AG09309 (cell line): ENCODE data around the gene MTF2.

ENCODE experiments used
- DNase-seq: peaks from one replicate; pipeline ENCODE4 v3.0.0-alpha.2; 2010; ENCODE audit warnings: low read depth
- H3K4me3 ChIP-seq: 2 replicates; pipeline ENCODE4 v1.5.1; 2011; ENCODE audit warnings: mild to moderate bottlenecking, low read depth, low read length, moderate library complexity; ENCODE audit not compliant: control insufficient read depth
- TF ChIP-seq, protein P1 (sequence below): IDR thresholded peaks from 2 replicates; pipeline ENCODE4 v1.5.1; 2011; ENCODE audit warnings: mild to moderate bottlenecking, low read depth, low read length, inconsistent platforms; ENCODE audit not compliant: insufficient read depth, control insufficient read depth; ENCODE audit errors: missing control alignments

MTF2 gene

DNA sequence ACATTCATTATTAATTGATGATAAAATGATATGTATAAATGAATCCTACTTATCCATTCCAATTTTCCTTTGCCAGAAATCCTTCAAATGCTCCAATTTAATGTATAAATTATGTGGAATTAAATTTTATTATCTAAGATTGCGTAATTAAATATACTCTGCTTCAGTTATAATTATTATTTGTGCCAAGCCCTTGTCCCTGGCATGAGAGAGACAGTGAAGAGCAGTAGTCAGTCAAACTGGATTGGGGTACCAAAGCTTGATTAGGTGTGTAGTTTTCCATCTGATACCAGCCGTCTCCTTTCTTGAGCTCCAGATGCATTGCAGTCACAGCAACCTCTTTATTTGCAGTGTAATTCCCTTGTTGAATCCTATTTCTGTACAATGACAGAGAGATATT, 22.4 kb upstream of the MTF2 start:
- TF ChIP-seq, protein P1, sequence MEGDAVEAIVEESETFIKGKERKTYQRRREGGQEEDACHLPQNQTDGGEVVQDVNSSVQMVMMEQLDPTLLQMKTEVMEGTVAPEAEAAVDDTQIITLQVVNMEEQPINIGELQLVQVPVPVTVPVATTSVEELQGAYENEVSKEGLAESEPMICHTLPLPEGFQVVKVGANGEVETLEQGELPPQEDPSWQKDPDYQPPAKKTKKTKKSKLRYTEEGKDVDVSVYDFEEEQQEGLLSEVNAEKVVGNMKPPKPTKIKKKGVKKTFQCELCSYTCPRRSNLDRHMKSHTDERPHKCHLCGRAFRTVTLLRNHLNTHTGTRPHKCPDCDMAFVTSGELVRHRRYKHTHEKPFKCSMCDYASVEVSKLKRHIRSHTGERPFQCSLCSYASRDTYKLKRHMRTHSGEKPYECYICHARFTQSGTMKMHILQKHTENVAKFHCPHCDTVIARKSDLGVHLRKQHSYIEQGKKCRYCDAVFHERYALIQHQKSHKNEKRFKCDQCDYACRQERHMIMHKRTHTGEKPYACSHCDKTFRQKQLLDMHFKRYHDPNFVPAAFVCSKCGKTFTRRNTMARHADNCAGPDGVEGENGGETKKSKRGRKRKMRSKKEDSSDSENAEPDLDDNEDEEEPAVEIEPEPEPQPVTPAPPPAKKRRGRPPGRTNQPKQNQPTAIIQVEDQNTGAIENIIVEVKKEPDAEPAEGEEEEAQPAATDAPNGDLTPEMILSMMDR = no peak
- no peak overlapping the region for H3K4me3 ChIP-seq
- DNase-seq = no peak

DNA sequence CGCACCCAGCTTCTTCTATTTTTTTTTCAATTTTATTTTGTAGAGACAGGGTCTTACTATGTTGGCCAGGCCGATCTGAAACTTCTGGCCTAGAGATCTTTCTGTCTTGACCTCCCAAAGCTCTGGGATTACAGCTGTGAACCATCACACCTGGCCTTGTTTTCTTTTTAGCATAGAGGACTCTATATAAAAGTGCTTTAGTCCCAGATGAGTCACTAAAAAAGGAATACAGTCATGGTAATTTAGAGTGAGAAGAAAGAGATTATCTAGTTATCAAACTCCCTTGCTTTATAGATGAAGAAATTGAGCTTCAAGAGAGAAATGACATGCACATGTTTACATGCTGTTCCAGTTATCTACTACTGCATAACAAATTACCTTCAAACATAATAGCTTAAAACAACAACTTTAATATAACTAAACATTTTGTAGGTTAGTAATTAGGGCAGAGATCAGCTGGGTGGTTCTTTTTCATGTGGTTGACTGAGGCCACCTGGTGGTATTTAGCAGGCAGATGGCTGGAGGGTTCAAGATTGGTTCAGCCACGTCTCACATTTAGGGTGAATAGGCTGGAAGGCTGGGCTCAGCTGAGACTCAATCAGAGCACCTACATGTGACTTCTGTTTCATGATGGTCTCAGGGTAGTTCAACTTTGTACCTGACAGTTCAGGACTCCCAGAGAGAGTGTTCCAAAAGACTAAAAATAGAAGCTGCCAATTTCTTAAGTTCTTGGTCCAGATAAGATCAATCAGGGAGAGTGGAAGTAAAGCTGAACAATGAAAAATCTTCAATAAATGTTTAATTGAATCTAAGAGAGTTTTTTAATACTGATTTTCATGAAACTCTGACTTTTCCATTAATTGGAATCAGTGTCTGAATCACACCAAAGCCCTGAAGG, 16.9 kb upstream of the MTF2 start:
- H3K4me3 ChIP-seq = no peak overlapping the region
- no peak for DNase-seq
- TF ChIP-seq, protein P1 = peak; percentile 49

DNA sequence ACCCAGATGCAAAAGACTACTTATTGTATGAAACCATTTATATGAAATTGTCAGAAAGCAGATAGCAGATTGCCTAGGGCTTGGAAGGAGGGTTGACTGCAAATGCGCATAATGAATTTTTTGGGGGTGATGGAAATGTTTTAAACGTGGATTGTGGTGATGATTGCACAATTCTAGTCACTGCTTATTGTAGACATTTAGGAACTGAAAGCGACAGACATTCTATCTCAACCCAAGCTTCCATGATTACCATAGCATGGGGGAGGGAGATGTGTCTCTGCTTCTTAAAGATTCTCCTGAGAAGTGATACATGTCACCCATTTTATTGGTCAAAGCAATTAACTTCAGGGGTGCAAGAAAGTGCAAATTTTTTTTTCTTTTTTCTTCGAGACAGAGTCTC, 2.8 kb upstream of the MTF2 start:
- DNase-seq = no peak
- TF ChIP-seq, protein P1 = no peak
- H3K4me3 ChIP-seq = no peak overlapping the region

DNA sequence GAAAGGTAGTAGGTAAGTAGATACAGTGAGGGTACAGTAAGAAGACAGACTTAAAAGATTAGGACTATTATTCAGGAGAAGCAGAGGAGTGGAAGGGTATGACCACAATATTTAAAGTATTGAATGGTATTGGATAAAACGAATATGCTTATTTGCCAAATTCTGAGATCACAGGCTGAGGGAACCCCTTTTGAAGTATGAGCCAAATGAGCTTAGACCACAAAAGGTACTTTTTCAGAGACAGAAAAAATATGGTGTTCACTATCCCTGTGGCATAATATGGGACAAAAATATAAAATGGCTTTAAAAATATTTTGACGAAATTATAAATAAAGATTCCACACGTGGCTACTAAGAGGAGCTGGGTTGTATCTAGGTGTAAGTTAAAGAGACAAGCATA, 880 bp upstream of the MTF2 start:
- TF ChIP-seq, protein P1 = no peak
- no peak for DNase-seq
- peak overlapping the region; percentile 86 for H3K4me3 ChIP-seq

DNA sequence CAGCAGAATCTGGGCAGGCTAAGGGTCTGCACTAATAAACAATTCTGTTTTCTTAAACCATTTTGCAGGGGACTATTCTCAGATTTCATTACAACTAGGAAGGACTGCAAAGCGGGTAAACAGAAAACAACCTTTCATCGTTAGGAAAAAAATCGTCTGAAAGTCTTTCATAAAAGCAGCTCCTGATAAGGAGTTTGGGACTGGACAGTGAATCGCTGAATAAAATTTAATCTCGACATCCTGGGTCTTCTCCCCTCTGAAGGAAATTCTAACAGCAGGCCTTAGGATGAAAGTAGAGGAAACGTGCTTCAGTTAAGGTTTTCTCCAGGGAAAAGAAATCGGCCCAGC, 471 bp upstream of the MTF2 start:
- TF ChIP-seq, protein P1 = no peak
- DNase-seq = no peak
- peak overlapping the region; percentile 86 for H3K4me3 ChIP-seq

DNA sequence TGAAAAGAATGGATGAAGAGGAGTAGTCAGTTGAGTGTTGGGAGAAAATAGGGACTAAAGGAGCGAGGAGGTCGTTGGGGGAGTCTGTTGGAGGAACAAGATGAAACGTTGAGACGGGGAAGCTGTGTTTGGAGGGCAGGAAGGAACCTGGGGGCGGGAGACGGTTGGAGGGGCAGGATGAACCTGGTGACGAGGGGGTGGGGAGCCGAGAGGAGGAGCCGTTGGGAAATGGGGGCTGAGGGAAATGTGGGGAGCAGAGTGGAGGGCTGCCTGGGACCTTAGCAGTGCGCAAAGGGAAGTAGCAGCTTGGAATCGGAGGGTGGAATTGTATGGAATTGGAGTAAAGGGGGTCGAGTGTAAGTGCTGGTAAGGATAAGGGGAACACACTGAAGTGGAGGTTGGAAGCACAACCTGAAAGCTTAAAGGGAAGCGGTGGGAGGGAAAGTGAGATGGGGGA, 630 bp downstream of the MTF2 start:
- TF ChIP-seq, protein P1 = no peak
- peak overlapping the region; percentile 86 for H3K4me3 ChIP-seq
- no peak for DNase-seq
